K562 (cell line): ENCODE data around the gene MRO. TPM values are rescaled to one million over a fixed set of nuclear protein-coding genes. Genes with fewer than 3 reads are reported as not detected.

Source experiments
- ATAC-seq: fragments of 200-7000 bp; cut with Tn5 transposase; 3 replicates; pipeline ENCODE4 v1.9.1; 2020; ENCODE audit warnings: moderate library complexity
- BruUV-seq: library from RNA; stranded (reverse); fragments of 400-500 nt; replicated peaks from 2 replicates; lab custom pipeline; 2021; lab: Mats Ljungman, UMichigan
- CTCF ChIA-PET: fragments of 300-600 bp; formaldehyde crosslinking; extraction: SDS; loops from one replicate; lab custom pipeline; 2021; ENCODE audit warnings: low intra/inter-chr PET ratio; lab: Yijun Ruan, JAX
- POLR2A ChIA-PET: fragments of 300-600, 350-650 bp; sonication (Branson Sonifier 250); formaldehyde crosslinking; extraction: SDS; loops from one replicate; lab custom pipeline; 2021; ENCODE audit warnings: antibody characterized with exemption, inconsistent platforms; lab: Yijun Ruan, JAX
- DNase-seq, 4 experiments: peaks; one replicate each; pipeline versions ENCODE4 v3.0.0 to v3.0.0-alpha.2; 2011 to 2018; ENCODE audit warnings: low spot score in 3 of 4, mixed read lengths in 3 of 4; ENCODE audit errors: extremely low read depth in 1 of 4
- FAIRE-seq: peaks from 2 replicates; lab custom pipeline; 2011; peaks lifted over from hg19 to GRCh38; lab: Jason Lieb, UNC
- H2AFZ ChIP-seq: 2 replicates; pipeline ENCODE4 v1.6.0; 2011; ENCODE audit warnings: low read depth, low read length, control low read depth, inconsistent platforms
- H3K27ac ChIP-seq: fragments of 200-600 bp; 3 replicates; pipeline ENCODE4 v1.8.0; 2011; ENCODE audit warnings: low read depth, mild to moderate bottlenecking, control low read depth, inconsistent platforms, low read length, moderate library complexity, mixed read lengths; ENCODE audit errors: extremely low read depth
- H3K27me3 ChIP-seq, 2 experiments: fragments of 300-600 bp in 1 of 2; 2 replicates in 1 of 2; 3 replicates in 1 of 2; pipeline versions ENCODE4 v1.6.0 to v1.8.0; 2011; ENCODE audit warnings: inconsistent platforms in 2 of 2, low read length in 2 of 2, mild to moderate bottlenecking in 1 of 2, mixed read lengths in 1 of 2, moderate library complexity in 1 of 2; ENCODE audit not compliant: control insufficient read depth in 2 of 2, insufficient read depth in 2 of 2
- H3K36me3 ChIP-seq: fragments of 300-600 bp; 3 replicates; pipeline ENCODE4 v1.8.0; 2011; ENCODE audit warnings: mild to moderate bottlenecking, low read length, inconsistent platforms; ENCODE audit not compliant: control insufficient read depth, insufficient read depth
- H3K4me1 ChIP-seq, 2 experiments: fragments of 200-600 bp in 1 of 2; replicated peaks in 1 of 2; 2 replicates in 1 of 2; 3 replicates in 1 of 2; pipeline versions ENCODE4 v1.5.1 to v1.8.0; 2011; ENCODE audit warnings: inconsistent platforms in 2 of 2, low read length in 2 of 2, mild to moderate bottlenecking in 1 of 2, mixed read lengths in 1 of 2, moderate library complexity in 1 of 2; ENCODE audit not compliant: control insufficient read depth in 2 of 2, insufficient read depth in 2 of 2
- H3K4me2 ChIP-seq: 2 replicates; pipeline ENCODE4 v1.6.1; 2011; ENCODE audit warnings: low read length, control low read depth, inconsistent platforms, mixed read lengths; ENCODE audit not compliant: insufficient read depth
- H3K4me3 ChIP-seq: fragments of 200-600 bp; sonication (generic), shearing (Covaris generic); 2 replicates; pipeline ENCODE4 v1.5.1; 2016; ENCODE audit warnings: control low read depth, inconsistent platforms
- H3K79me2 ChIP-seq: fragments of 200-600 bp; 3 replicates; pipeline ENCODE4 v1.8.0; 2011; ENCODE audit warnings: low read length, inconsistent platforms; ENCODE audit not compliant: control insufficient read depth, insufficient read depth
- H3K9ac ChIP-seq, 2 experiments: 2 replicates each; pipeline versions ENCODE4 v1.6.0 to v1.6.1; 2011; ENCODE audit warnings: low read depth in 2 of 2, low read length in 2 of 2, control low read depth in 1 of 2, inconsistent platforms in 1 of 2, mild to moderate bottlenecking in 1 of 2, mixed read lengths in 1 of 2; ENCODE audit not compliant: insufficient read depth in 1 of 2
- H3K9me1 ChIP-seq: one replicate; pipeline ENCODE4 v1.6.0; 2011; ENCODE audit warnings: inconsistent platforms, mild to moderate bottlenecking, low read length, moderate library complexity; ENCODE audit not compliant: control insufficient read depth, insufficient read depth
- H3K9me3 ChIP-seq: replicated peaks from 2 replicates; pipeline ENCODE4 v1.5.1; 2011; ENCODE audit warnings: low read depth, low read length, inconsistent platforms; ENCODE audit not compliant: control insufficient read depth, insufficient read depth
- H4K20me1 ChIP-seq: replicated peaks from 2 replicates; pipeline ENCODE4 v1.6.1; 2011; ENCODE audit warnings: low read length, inconsistent platforms, mixed read lengths; ENCODE audit not compliant: control insufficient read depth, insufficient read depth
- BDP1 ChIP-seq: IDR thresholded peaks from 3 replicates; pipeline ENCODE4 v1.6.1; 2011; ENCODE audit not compliant: insufficient read length, insufficient read depth
- CREBBP ChIP-seq: IDR thresholded peaks from one replicate; pipeline ENCODE4 v1.6.1; 2012; ENCODE audit warnings: low read depth, mild to moderate bottlenecking, control low read depth, inconsistent platforms, low read length
- E2F3 ChIP-seq: fragments of 250-450 bp; sonication (Bioruptor Pico); IDR thresholded peaks from 2 replicates; pipeline ENCODE4 v1.4.0; 2020; ENCODE audit warnings: mild to moderate bottlenecking
- MIER1 ChIP-seq: fragments of 450-650 bp; IDR thresholded peaks from 2 replicates; pipeline ENCODE4 v1.6.1; 2016; ENCODE audit warnings: antibody characterized with exemption, mild to moderate bottlenecking, low read depth
- NCOA1 ChIP-seq: fragments of 450-650 bp; IDR thresholded peaks from 2 replicates; pipeline ENCODE4 v1.6.1; 2016; ENCODE audit warnings: low read depth
- RCOR1 ChIP-seq, 2 experiments: IDR thresholded peaks; 2 replicates each; pipeline ENCODE4 v1.6.1; 2012; ENCODE audit warnings: low read depth in 2 of 2, low read length in 2 of 2, borderline replicate concordance in 1 of 2, improper control_type of control experiment in 1 of 2
- SMARCB1 ChIP-seq: IDR thresholded peaks from 2 replicates; pipeline ENCODE4 v1.6.1; 2011; ENCODE audit warnings: improper control_type of control experiment, low read depth; ENCODE audit not compliant: insufficient read length
- ZBTB1 ChIP-seq: sonication (generic); formaldehyde crosslinking; IDR thresholded peaks from 2 replicates; pipeline ENCODE4 v1.8.1; 2023; ENCODE audit warnings: missing genetic modification reagents, low read depth, mild to moderate bottlenecking, borderline replicate concordance
- ZNF445 ChIP-seq: fragments of 250-450 bp; sonication (Bioruptor Pico); IDR thresholded peaks from 2 replicates; pipeline ENCODE4 v1.4.0; 2020; ENCODE audit warnings: low read depth, mild to moderate bottlenecking, moderate library complexity
- WGBS: fragments of 100-300 bp; shearing (Covaris generic); methylation state at CpG from one replicate; pipeline ENCODE4 v1.1.6; 2016; ENCODE audit warnings: low coverage, mixed read lengths; ENCODE audit not compliant: insufficient coverage; ENCODE audit errors: missing lambda C conversion rate; 5-methylcytosine and 5-hydroxymethylcytosine counted together
- in situ Hi-C: fragments of 300-500 bp; cut with MboI; formaldehyde crosslinking; loops from 4 replicates; pipeline ENCODE4 v1.15.0; 2018; ENCODE audit warnings: inconsistent platforms, mixed read lengths
- intact Hi-C: fragments of 100-400 bp; cut with micrococcal nuclease; formaldehyde crosslinking; loops from 2 replicates; pipeline ENCODE4 v1.14.2; 2022
- polyA plus RNA-seq, 8 experiments: library from polyadenylated mRNA; depleted of rRNA in 4 of 8; stranded (reverse) in 5 of 8; unstranded in 3 of 8; fragments of >200 nt; fragmentation: Nextera tagmentation in 2 of 8; fragmentation: Illumina TruSeq in 1 of 8; extraction: Ambion mirVana in 2 of 8; extraction: Trizol in 1 of 8; gene quantifications; 2 replicates each; pipeline versions ENCODE4 v1.2.1 to v1.2.3, GENCODE V29; 2011 to 2014; ENCODE audit warnings: inconsistent platforms in 1 of 8, missing spikeins in 1 of 8
- total RNA-seq, 7 experiments: library from RNA; depleted of rRNA in 6 of 7; stranded (reverse); fragments of >200 nt in 6 of 7; fragmentation: Illumina TruSeq in 2 of 7; extraction: Trizol in 2 of 7; gene quantifications; 2 replicates each; pipeline versions ENCODE4 v1.2.1 to v1.2.3, GENCODE V29; 2011 to 2021; ENCODE audit warnings: low replicate concordance in 1 of 7
- TF ChIP-seq, protein P1 (sequence below): fragments of 250-450 bp; sonication (Bioruptor Pico); IDR thresholded peaks from 2 replicates; pipeline ENCODE4 v1.9.0; 2021; ENCODE audit warnings: mild to moderate bottlenecking
- TF ChIP-seq, protein P2 (sequence below): fragments of 250-450 bp; sonication (Bioruptor Pico); IDR thresholded peaks from 2 replicates; pipeline ENCODE4 v1.5.0; 2021; ENCODE audit warnings: mild to moderate bottlenecking, moderate library complexity
- TF ChIP-seq, protein P3 (sequence below): sonication (generic); formaldehyde crosslinking; IDR thresholded peaks from 2 replicates; pipeline ENCODE4 v1.8.0; 2022; ENCODE audit warnings: mild to moderate bottlenecking, missing genetic modification reagents
- TF ChIP-seq, protein P4 (sequence below), 2 experiments: fragments of 200-800 bp in 1 of 2; sonication (Bioruptor generic) in 1 of 2; sonication (generic) in 1 of 2; formaldehyde crosslinking in 1 of 2; IDR thresholded peaks in 1 of 2; conservative IDR thresholded peaks in 1 of 2; 2 replicates each; pipeline versions ENCODE4 v1.5.0 to v1.6.1; 2016 to 2020; ENCODE audit warnings: missing compliant biosample characterization in 1 of 2, missing genetic modification characterization in 1 of 2, missing genetic modification reagents in 1 of 2

MRO gene
- total and polyA plus RNA-seq, 9 of the 15 experiments (the other 6 are each of a cell fraction or from before 2014, with no cell fraction given): 0.06 TPM; not detected in 8

DNA sequence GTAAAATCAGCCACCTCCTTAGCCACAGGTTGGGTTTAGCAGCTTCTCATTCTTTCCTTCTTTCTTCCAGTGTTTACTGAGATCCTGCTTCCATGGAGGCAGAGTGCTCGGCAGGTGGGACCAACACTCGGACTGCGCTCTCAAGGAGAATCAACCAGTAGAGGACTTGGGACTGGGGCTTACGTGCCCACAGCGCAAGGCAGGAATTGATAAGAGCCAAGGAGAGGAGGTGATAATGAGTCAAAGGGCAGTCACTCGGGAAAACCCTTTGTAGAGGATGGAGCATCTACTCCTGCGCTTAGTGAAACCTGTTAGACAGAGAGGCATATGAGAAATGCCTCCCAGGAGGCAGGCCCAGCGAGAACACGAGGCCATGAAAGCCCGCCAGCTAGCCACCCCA is 2.9 kb upstream of the MRO start:
- no peaks in the 10 kb centered on the region for H4K20me1 ChIP-seq
- H3K27ac ChIP-seq: no peak overlapping the region
- H3K9ac ChIP-seq: no peak overlapping the region
- no peak for ATAC-seq
- no TSS peak for BruUV-seq
- H3K27me3 ChIP-seq: no peaks in the 10 kb centered on the region
- no peak for FAIRE-seq
- H3K4me2 ChIP-seq: no peak overlapping the region
- H3K4me3 ChIP-seq: no peak overlapping the region
- H3K36me3 ChIP-seq: no peaks in the 10 kb centered on the region
- CTCF ChIA-PET: no interaction called here
- H3K9me3 ChIP-seq: no peaks in the 10 kb centered on the region
- no peaks in the 10 kb centered on the region for H3K9me1 ChIP-seq
- POLR2A ChIA-PET: no interaction called here
- intact Hi-C loops: loop anchor here (5.0 kb wide), 2 partner anchors 145 to 280 kb away; partner anchors contain the start of gene ELAC1
- 22% methylated on average over 10 of the region's 10 CpGs for WGBS
- peaks cover 5 to 9% of the 10 kb centered on the region in 2 experiments; a peak in 3 of 5 replicates for H3K4me1 ChIP-seq
- in situ Hi-C loops: no loop called here
- 0 out of 2 replicates have a peak overlapping the region, but pooled peaks have one; percentile 4 for H2AFZ ChIP-seq
- no peak for DNase-seq
- no peaks in the 10 kb centered on the region for H3K79me2 ChIP-seq
- no peak for TF ChIP-seq RCOR1 (IDR thresholded peaks at IDR 0.05; ENCODE audit: borderline replicate concordance in 1 of 2, low read depth in 2 of 2, low read length in 2 of 2)
- TF ChIP-seq NCOA1: no peak
- TF ChIP-seq ZBTB1: no peak
- TF ChIP-seq E2F3 (CRISPR knock-in tag): no peak
- TF ChIP-seq, protein P1, sequence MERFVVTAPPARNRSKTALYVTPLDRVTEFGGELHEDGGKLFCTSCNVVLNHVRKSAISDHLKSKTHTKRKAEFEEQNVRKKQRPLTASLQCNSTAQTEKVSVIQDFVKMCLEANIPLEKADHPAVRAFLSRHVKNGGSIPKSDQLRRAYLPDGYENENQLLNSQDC (CRISPR knock-in tag): no peak
- TF ChIP-seq, protein P2, sequence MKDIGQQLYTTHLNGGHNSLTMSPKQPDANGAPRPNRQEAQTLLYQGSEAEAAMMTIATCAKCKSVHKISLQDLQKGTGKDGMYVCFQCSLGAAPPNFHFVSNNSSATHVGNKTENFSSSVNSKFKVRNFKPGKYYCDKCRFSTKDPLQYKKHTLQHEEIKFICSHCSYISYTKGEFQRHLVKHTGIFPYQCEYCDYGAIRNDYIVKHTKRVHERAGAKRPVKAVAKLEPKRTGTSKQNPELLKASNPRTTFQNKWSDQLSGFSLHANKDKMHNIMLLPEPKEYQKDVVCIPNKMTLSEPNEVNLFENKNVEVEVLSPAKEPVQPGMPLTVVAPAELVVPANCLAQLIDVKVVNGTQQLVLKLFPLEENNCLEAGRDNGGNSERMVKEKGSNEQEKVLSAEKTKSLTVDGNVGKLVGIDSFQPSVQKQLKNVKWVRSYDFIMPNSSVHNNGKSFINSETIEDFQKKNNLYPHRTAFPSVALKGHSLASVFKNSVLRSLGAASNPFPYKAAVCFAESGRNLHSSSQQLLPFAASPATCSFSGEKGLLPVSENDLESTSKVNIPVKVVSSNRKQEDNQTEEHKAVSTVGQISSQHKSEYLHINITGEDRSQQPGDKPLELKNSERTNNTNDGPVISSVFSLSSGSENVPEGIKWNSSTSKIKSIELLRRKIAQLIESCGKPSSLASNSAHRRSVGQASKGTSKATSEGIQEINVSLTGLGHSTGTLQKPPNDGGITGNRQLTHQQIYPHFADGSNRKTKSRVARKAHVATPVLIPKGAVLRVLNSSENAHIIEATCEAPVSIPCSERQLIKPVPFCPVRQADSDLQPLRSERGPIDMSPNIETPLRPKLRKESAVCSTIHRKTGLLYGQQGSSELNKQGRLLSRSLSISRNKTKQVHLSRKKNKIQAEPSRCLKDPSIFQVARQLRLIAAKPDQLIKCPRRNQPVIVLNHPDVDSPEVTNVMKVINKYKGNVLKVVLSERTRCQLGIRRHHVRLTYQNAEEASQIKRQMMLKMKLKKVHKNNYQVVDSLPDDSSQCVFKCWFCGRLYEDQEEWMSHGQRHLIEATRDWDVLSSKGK (CRISPR knock-in tag): no peak
- no peak for TF ChIP-seq BDP1
- TF ChIP-seq, protein P3, sequence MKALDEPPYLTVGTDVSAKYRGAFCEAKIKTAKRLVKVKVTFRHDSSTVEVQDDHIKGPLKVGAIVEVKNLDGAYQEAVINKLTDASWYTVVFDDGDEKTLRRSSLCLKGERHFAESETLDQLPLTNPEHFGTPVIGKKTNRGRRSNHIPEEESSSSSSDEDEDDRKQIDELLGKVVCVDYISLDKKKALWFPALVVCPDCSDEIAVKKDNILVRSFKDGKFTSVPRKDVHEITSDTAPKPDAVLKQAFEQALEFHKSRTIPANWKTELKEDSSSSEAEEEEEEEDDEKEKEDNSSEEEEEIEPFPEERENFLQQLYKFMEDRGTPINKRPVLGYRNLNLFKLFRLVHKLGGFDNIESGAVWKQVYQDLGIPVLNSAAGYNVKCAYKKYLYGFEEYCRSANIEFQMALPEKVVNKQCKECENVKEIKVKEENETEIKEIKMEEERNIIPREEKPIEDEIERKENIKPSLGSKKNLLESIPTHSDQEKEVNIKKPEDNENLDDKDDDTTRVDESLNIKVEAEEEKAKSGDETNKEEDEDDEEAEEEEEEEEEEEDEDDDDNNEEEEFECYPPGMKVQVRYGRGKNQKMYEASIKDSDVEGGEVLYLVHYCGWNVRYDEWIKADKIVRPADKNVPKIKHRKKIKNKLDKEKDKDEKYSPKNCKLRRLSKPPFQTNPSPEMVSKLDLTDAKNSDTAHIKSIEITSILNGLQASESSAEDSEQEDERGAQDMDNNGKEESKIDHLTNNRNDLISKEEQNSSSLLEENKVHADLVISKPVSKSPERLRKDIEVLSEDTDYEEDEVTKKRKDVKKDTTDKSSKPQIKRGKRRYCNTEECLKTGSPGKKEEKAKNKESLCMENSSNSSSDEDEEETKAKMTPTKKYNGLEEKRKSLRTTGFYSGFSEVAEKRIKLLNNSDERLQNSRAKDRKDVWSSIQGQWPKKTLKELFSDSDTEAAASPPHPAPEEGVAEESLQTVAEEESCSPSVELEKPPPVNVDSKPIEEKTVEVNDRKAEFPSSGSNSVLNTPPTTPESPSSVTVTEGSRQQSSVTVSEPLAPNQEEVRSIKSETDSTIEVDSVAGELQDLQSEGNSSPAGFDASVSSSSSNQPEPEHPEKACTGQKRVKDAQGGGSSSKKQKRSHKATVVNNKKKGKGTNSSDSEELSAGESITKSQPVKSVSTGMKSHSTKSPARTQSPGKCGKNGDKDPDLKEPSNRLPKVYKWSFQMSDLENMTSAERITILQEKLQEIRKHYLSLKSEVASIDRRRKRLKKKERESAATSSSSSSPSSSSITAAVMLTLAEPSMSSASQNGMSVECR (CRISPR knock-in tag): no peak
- TF ChIP-seq, protein P4, sequence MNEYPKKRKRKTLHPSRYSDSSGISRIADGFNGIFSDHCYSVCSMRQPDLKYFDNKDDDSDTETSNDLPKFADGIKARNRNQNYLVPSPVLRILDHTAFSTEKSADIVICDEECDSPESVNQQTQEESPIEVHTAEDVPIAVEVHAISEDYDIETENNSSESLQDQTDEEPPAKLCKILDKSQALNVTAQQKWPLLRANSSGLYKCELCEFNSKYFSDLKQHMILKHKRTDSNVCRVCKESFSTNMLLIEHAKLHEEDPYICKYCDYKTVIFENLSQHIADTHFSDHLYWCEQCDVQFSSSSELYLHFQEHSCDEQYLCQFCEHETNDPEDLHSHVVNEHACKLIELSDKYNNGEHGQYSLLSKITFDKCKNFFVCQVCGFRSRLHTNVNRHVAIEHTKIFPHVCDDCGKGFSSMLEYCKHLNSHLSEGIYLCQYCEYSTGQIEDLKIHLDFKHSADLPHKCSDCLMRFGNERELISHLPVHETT (CRISPR knock-in tag; conservative IDR thresholded peaks at IDR 0.05 in 1 of 2, IDR thresholded peaks at IDR 0.05 in 1 of 2): no peak
- no peak for TF ChIP-seq SMARCB1
- TF ChIP-seq ZNF445 (CRISPR knock-in tag): no peak
- TF ChIP-seq CREBBP: no peak
- TF ChIP-seq MIER1: no peak
